IMR-90 (cell line): ENCODE data around the gene PLCH2. TPM values are rescaled to one million over a fixed set of nuclear protein-coding genes. Genes with fewer than 3 reads are reported as not detected.

Source experiments
- ATAC-seq: fragments of 200-7000 bp; cut with Tn5 transposase; 2 replicates; pipeline ENCODE4 v1.9.1; 2020; ENCODE audit warnings: low read depth, mild to moderate bottlenecking, moderate library complexity
- BruUV-seq: library from RNA; stranded (reverse); fragments of 400-500 nt; replicated peaks from 2 replicates; lab custom pipeline; 2021; lab: Mats Ljungman, UMichigan
- CTCF ChIA-PET: fragments of 300-600 bp; formaldehyde crosslinking; extraction: SDS; loops from one replicate; lab custom pipeline; 2021; ENCODE audit warnings: antibody characterized with exemption; lab: Yijun Ruan, JAX
- POLR2A ChIA-PET: fragments of 300-600 bp; sonication (Branson Sonifier 250); formaldehyde crosslinking; loops from one replicate; lab custom pipeline; 2022; ENCODE audit warnings: antibody characterized with exemption; ENCODE audit not compliant: unreplicated experiment; lab: Charles Lee
- DNase-seq: peaks from one replicate; pipeline ENCODE4 v3.0.0; 2013
- H2AFZ ChIP-seq: replicated peaks from 2 replicates; pipeline ENCODE3; 2013; ENCODE audit warnings: low read length, mild to moderate bottlenecking; ENCODE audit not compliant: poor library complexity
- H2AK5ac ChIP-seq: 2 replicates; pipeline ENCODE4 v1.6.1; 2013; ENCODE audit warnings: low read depth, low read length, inconsistent platforms
- H2AK9ac ChIP-seq: replicated peaks from 2 replicates; pipeline ENCODE3; 2013; ENCODE audit warnings: mild to moderate bottlenecking, low read depth, low read length, moderate library complexity; ENCODE audit not compliant: poor library complexity
- H2BK120ac ChIP-seq: 2 replicates; pipeline ENCODE4 v1.6.1; 2013; ENCODE audit warnings: low read depth, low read length, inconsistent platforms
- H2BK15ac ChIP-seq: 3 replicates; pipeline ENCODE4 v1.6.1; 2013; ENCODE audit warnings: low read depth, low read length, inconsistent platforms
- H2BK20ac ChIP-seq: 2 replicates; pipeline ENCODE4 v1.6.1; 2013; ENCODE audit warnings: low read depth, mild to moderate bottlenecking, inconsistent platforms, low read length, moderate library complexity
- H2BK5ac ChIP-seq: 2 replicates; pipeline ENCODE4 v1.6.1; 2013; ENCODE audit warnings: mild to moderate bottlenecking, low read depth, low read length, inconsistent platforms; ENCODE audit not compliant: poor library complexity, severe bottlenecking
- H3K14ac ChIP-seq: replicated peaks from 2 replicates; pipeline ENCODE4 v1.6.1; 2013; ENCODE audit warnings: low read depth, low read length, inconsistent platforms
- H3K18ac ChIP-seq: 2 replicates; pipeline ENCODE4 v1.6.1; 2013; ENCODE audit warnings: low read depth, low read length, control low read depth
- H3K23ac ChIP-seq: 2 replicates; pipeline ENCODE4 v1.6.1; 2013; ENCODE audit warnings: low read depth, low read length, inconsistent platforms
- H3K27ac ChIP-seq: 2 replicates; pipeline ENCODE4 v1.5.1; 2013; ENCODE audit warnings: mild to moderate bottlenecking, control low read depth, low read length; ENCODE audit not compliant: insufficient read depth
- H3K27me3 ChIP-seq: 2 replicates; pipeline ENCODE4 v1.6.1; 2013; ENCODE audit warnings: low read length; ENCODE audit not compliant: control insufficient read depth, insufficient read depth
- H3K36me3 ChIP-seq: 2 replicates; pipeline ENCODE4 v1.6.1; 2013; ENCODE audit warnings: low read length, mixed read lengths; ENCODE audit not compliant: control insufficient read depth, insufficient read depth
- H3K4ac ChIP-seq: 2 replicates; pipeline ENCODE4 v1.6.1; 2013; ENCODE audit warnings: low read depth, low read length, inconsistent platforms
- H3K4me1 ChIP-seq: 2 replicates; pipeline ENCODE4 v1.6.1; 2013; ENCODE audit warnings: low read length, mixed read lengths; ENCODE audit not compliant: control insufficient read depth, insufficient read depth
- H3K4me2 ChIP-seq: 2 replicates; pipeline ENCODE4 v1.6.1; 2013; ENCODE audit warnings: low read depth, mild to moderate bottlenecking, control low read depth, low read length, moderate library complexity
- H3K4me3 ChIP-seq: 2 replicates; pipeline ENCODE4 v1.5.1; 2013; ENCODE audit warnings: low read depth, mild to moderate bottlenecking, control low read depth, low read length, moderate library complexity; ENCODE audit not compliant: insufficient read depth
- H3K56ac ChIP-seq: 2 replicates; pipeline ENCODE4 v1.6.1; 2013; ENCODE audit warnings: low read length, inconsistent platforms; ENCODE audit not compliant: insufficient read depth; ENCODE audit errors: extremely low read depth
- H3K79me1 ChIP-seq, 2 experiments: 2 replicates each; pipeline ENCODE4 v1.6.1; 2013; ENCODE audit warnings: low read length in 2 of 2, inconsistent platforms in 1 of 2, low read depth in 1 of 2
- H3K9ac ChIP-seq: 2 replicates; pipeline ENCODE4 v1.6.1; 2013; ENCODE audit warnings: low read depth, low read length, control low read depth
- H3K9me1 ChIP-seq: 2 replicates; pipeline ENCODE4 v1.6.1; 2013; ENCODE audit warnings: low read length, inconsistent platforms; ENCODE audit not compliant: insufficient read depth
- H3K9me3 ChIP-seq: 2 replicates; pipeline ENCODE4 v1.6.1; 2013; ENCODE audit warnings: low read length; ENCODE audit not compliant: control insufficient read depth, insufficient read depth
- H4K20me1 ChIP-seq: 2 replicates; pipeline ENCODE4 v1.6.1; 2013; ENCODE audit warnings: low read length, inconsistent platforms; ENCODE audit not compliant: insufficient read depth
- H4K5ac ChIP-seq: 2 replicates; pipeline ENCODE4 v1.6.1; 2013; ENCODE audit warnings: mild to moderate bottlenecking, low read depth, low read length, control low read depth
- H4K8ac ChIP-seq, 2 experiments: 2 replicates each; pipeline ENCODE4 v1.6.1; 2013; ENCODE audit warnings: low read depth in 2 of 2, low read length in 2 of 2, control low read depth in 1 of 2, inconsistent platforms in 1 of 2
- H4K91ac ChIP-seq: 2 replicates; pipeline ENCODE4 v1.6.1; 2013; ENCODE audit warnings: low read depth, low read length, inconsistent platforms; ENCODE audit not compliant: insufficient read depth
- BHLHE40 ChIP-seq: fragments of 150-350 bp; IDR thresholded peaks from 2 replicates; pipeline ENCODE4 v1.6.1; 2016; ENCODE audit warnings: mild to moderate bottlenecking, low read depth, low read length
- ELK1 ChIP-seq: fragments of 150-350 bp; IDR thresholded peaks from 2 replicates; pipeline ENCODE4 v1.6.1; 2016; ENCODE audit warnings: low read depth, mild to moderate bottlenecking, low read length, moderate library complexity, borderline replicate concordance
- MAFK ChIP-seq: IDR thresholded peaks from 2 replicates; pipeline ENCODE4 v1.6.1; 2012; ENCODE audit warnings: low read depth, low read length, improper control_type of control experiment
- MAZ ChIP-seq: IDR thresholded peaks from 2 replicates; pipeline ENCODE4 v1.6.1; 2012; ENCODE audit warnings: low read depth, mild to moderate bottlenecking, low read length, improper control_type of control experiment, moderate library complexity, borderline replicate concordance
- NFE2L2 ChIP-seq: fragments of 150-350 bp; IDR thresholded peaks from 2 replicates; pipeline ENCODE4 v1.6.1; 2016; ENCODE audit warnings: low read depth, mild to moderate bottlenecking, low read length
- POLR2A ChIP-seq: IDR thresholded peaks from 2 replicates; pipeline ENCODE4 v1.6.1; 2012; ENCODE audit warnings: mild to moderate bottlenecking, low read depth, low read length
- RCOR1 ChIP-seq: IDR thresholded peaks from 2 replicates; pipeline ENCODE4 v1.6.1; 2012; ENCODE audit warnings: mild to moderate bottlenecking, low read length, improper control_type of control experiment; ENCODE audit not compliant: insufficient replicate concordance
- SMC3 ChIP-seq: fragments of 150-350 bp; IDR thresholded peaks from 2 replicates; pipeline ENCODE4 v1.6.1; 2016; ENCODE audit warnings: low read depth, mild to moderate bottlenecking, antibody characterized with exemption, low read length, moderate library complexity
- USF2 ChIP-seq: fragments of 150-350 bp; IDR thresholded peaks from 2 replicates; pipeline ENCODE4 v1.6.1; 2017; ENCODE audit warnings: mild to moderate bottlenecking, antibody characterized with exemption, low read length, low read depth
- WGBS, 2 experiments: methylation state at CpG; one replicate each; pipeline versions ENCODE4 v1.1.5 to v1.1.7; 2013; ENCODE audit warnings: missing lambda C conversion rate in 2 of 2; ENCODE audit not compliant: insufficient read length in 1 of 2; ENCODE audit errors: extremely low coverage in 2 of 2; 5-methylcytosine and 5-hydroxymethylcytosine counted together
- dilution Hi-C: fragments of 300-500 bp; cut with HindIII; formaldehyde crosslinking; loops from one replicate; pipeline ENCODE4 v1.14.3; 2018; ENCODE audit warnings: low sequenced_read_pairs; ENCODE audit not compliant: unreplicated experiment
- in situ Hi-C: fragments of 300-500 bp; cut with MboI; formaldehyde crosslinking; loops from 3 replicates; pipeline ENCODE4 v1.14.3; 2019; ENCODE audit warnings: low sequenced_read_pairs, inconsistent platforms, mixed read lengths
- intact Hi-C: fragments of 100-400 bp; cut with micrococcal nuclease; formaldehyde crosslinking; loops from 2 replicates; pipeline ENCODE4 v1.10.0; 2022
- polyA plus RNA-seq, 3 experiments: library from polyadenylated mRNA; depleted of rRNA; stranded (reverse); fragments of >200 nt; gene quantifications; 2 replicates each; pipeline ENCODE4 v1.2.3, GENCODE V29; 2012; ENCODE audit warnings: low replicate concordance in 1 of 3
- total RNA-seq: library from RNA; depleted of rRNA; stranded (reverse); fragments of >200 nt; gene quantifications from 2 replicates; pipeline ENCODE4 v1.2.3, GENCODE V29; 2012

The PLCH2 gene
- total and polyA plus RNA-seq, 2 of the 4 experiments (the other 2 are of a cell fraction), result 0.18 to 1.9 TPM

GRCh38 chr1:2508180-2508579, 32.1 kb downstream of the PLCH2 start:
- in situ Hi-C loops, result no loop called here
- peaks cover 2% of the 10 kb centered on the region; the same call in 1 of the 2 replicates for H3K4me1 ChIP-seq

More at GRCh38 chr1:2508180-2508579, 32.1 kb downstream of the PLCH2 start:
- Histone ChIP-seq H3K4me2 (no peak overlapping the region), H2BK15ac (no peak overlapping the region), H3K4ac (no peak overlapping the region), H2AK5ac (no peak overlapping the region), H2BK5ac (no peak overlapping the region), H3K27me3 (peaks cover 9% of the 10 kb centered on the region; the same call in 1 of the 2 replicates), H3K79me1 (0 out of 4 replicates have a peak, but pooled peaks cover 0 to 3% of the 10 kb centered on the region in 2 experiments), H2AK9ac (no peak overlapping the region), H3K9me3 (no peaks in the 10 kb centered on the region), H3K23ac (no peak overlapping the region), H4K8ac (no peak overlapping the region), H2BK120ac (no peak overlapping the region), H3K56ac (no peak overlapping the region), H4K20me1 (peaks cover 3% of the 10 kb centered on the region; the same call in 1 of the 2 replicates), H3K4me3 (no peak overlapping the region), H3K36me3 (peaks cover 42% of the 10 kb centered on the region), H4K5ac (no peak overlapping the region), H3K27ac (no peak overlapping the region), H2AFZ (no peak overlapping the region), H3K14ac (no peak overlapping the region), H2BK20ac (no peak overlapping the region), H3K9ac (no peak overlapping the region), H4K91ac (no peak overlapping the region), H3K9me1 (no peaks in the 10 kb centered on the region), H3K18ac (no peak overlapping the region)
- intact Hi-C loops (no loop called here), dilution Hi-C loops (no loop called here)
- no peak for TF ChIP-seq RCOR1
- TF ChIP-seq NFE2L2, result no peak
- no peak for TF ChIP-seq ELK1
- no peak for TF ChIP-seq USF2
- no peak for TF ChIP-seq MAFK
- TF ChIP-seq POLR2A, result no peak
- no peak for TF ChIP-seq BHLHE40
- TF ChIP-seq SMC3, result no peak
- no peak for TF ChIP-seq MAZ
- BruUV-seq, result no TSS peak
- WGBS, 2 experiments, result 90% methylated on average over 11 of the region's 24 CpGs; no CpG with 5 or more reads in 1 of the 2 experiments
- DNase-seq, result no peak
- no peak for ATAC-seq
- ChIA-PET CTCF (no interaction called here), POLR2A (no interaction called here)
